Neural progenitor cell (in vitro differentiated cells): Measurements from ENCODE around the gene PTX4. TPM values are rescaled to one million over a fixed set of nuclear protein-coding genes. Genes with fewer than 3 reads are reported as not detected.

Experiments used
- DNase-seq: peaks from one replicate; pipeline ENCODE4 v3.0.0-alpha.2; 2016; ENCODE audit warnings: low spot score
- H2AFZ ChIP-seq: fragments of 200-600 bp; sonication (generic); replicated peaks from 2 replicates; pipeline ENCODE4 v1.6.1; 2016; ENCODE audit warnings: antibody characterized with exemption
- H3F3A ChIP-seq: fragments of 200-600 bp; sonication (generic); 2 replicates; pipeline ENCODE4 v1.6.1; 2016; ENCODE audit warnings: antibody characterized with exemption, low read depth
- H3K27ac ChIP-seq: fragments of 200-600 bp; sonication (generic); 2 replicates; pipeline ENCODE4 v1.5.1; 2016; ENCODE audit warnings: mild to moderate bottlenecking
- H3K27me3 ChIP-seq: fragments of 200-600 bp; sonication (generic); 2 replicates; pipeline ENCODE4 v1.6.1; 2016; ENCODE audit warnings: mild to moderate bottlenecking, moderate library complexity
- H3K36me3 ChIP-seq: fragments of 200-600 bp; sonication (generic); 2 replicates; pipeline ENCODE4 v1.5.1; 2016
- H3K4me1 ChIP-seq: fragments of 200-600 bp; sonication (generic); 2 replicates; pipeline ENCODE4 v1.6.1; 2016; ENCODE audit warnings: mixed run types
- H3K4me2 ChIP-seq: fragments of 200-600 bp; sonication (generic); 2 replicates; pipeline ENCODE4 v1.6.1; 2016
- H3K4me3 ChIP-seq: fragments of 200-600 bp; sonication (generic); 2 replicates; pipeline ENCODE4 v1.5.1; 2016
- H3K79me2 ChIP-seq: fragments of 200-600 bp; sonication (generic); 2 replicates; pipeline ENCODE4 v1.6.1; 2016; ENCODE audit warnings: low read depth
- H3K9ac ChIP-seq: fragments of 200-600 bp; sonication (generic); 2 replicates; pipeline ENCODE4 v1.6.1; 2016
- H3K9me3 ChIP-seq: fragments of 200-600 bp; sonication (generic); 2 replicates; pipeline ENCODE4 v1.5.1; 2016; ENCODE audit warnings: low read depth
- H4K20me1 ChIP-seq: fragments of 200-600 bp; sonication (generic); 2 replicates; pipeline ENCODE4 v1.6.1; 2016; ENCODE audit warnings: low read depth
- H3K27ac Mint-ChIP-seq: 3 replicates; pipeline ENCODE4 v1.8.0; 2021; ENCODE audit warnings: mixed read lengths
- H3K27me3 Mint-ChIP-seq: 2 replicates; pipeline ENCODE4 v1.8.0; 2022; ENCODE audit warnings: low read depth, mild to moderate bottlenecking, inconsistent platforms, moderate library complexity, mixed read lengths; ENCODE audit not compliant: insufficient read depth
- H3K36me3 Mint-ChIP-seq: 3 replicates; pipeline ENCODE4 v1.8.0; 2021; ENCODE audit warnings: mixed read lengths
- H3K4me1 Mint-ChIP-seq: 3 replicates; pipeline ENCODE4 v1.8.0; 2021; ENCODE audit warnings: mixed read lengths
- H3K4me3 Mint-ChIP-seq: 3 replicates; pipeline ENCODE4 v1.8.0; 2021; ENCODE audit warnings: mild to moderate bottlenecking, moderate library complexity, mixed read lengths
- H3K9me3 Mint-ChIP-seq: 3 replicates; pipeline ENCODE4 v1.8.0; 2020; ENCODE audit warnings: mixed read lengths
- EZH2 ChIP-seq: fragments of 200-600 bp; sonication (generic); IDR thresholded peaks from 2 replicates; pipeline ENCODE4 v1.6.1; 2017; ENCODE audit warnings: antibody characterized with exemption, mild to moderate bottlenecking, moderate library complexity
- EZH2phosphoT487 ChIP-seq: fragments of 200-600 bp; sonication (generic); IDR thresholded peaks from 2 replicates; pipeline ENCODE4 v1.6.1; 2017; ENCODE audit warnings: antibody characterized with exemption
- total RNA-seq: library from RNA; depleted of rRNA; stranded (reverse); fragments of >200 nt; gene quantifications from 2 replicates; pipeline ENCODE4 v1.2.3, GENCODE V29; 2015; ENCODE audit warnings: low replicate concordance
- TF ChIP-seq, protein P1 (sequence below): fragments of 200-600 bp; sonication (generic); IDR thresholded peaks from 2 replicates; pipeline ENCODE4 v1.5.1; 2017; ENCODE audit warnings: antibody characterized with exemption, mild to moderate bottlenecking

Gene PTX4
- total RNA-seq, 1 donor from 2014 or later: not detected

- Histone ChIP-seq H2AFZ (no peak overlapping the region), H3K9ac (no peak overlapping the region), H3F3A (no peaks in the 10 kb centered on the region), H3K79me2 (no peaks in the 10 kb centered on the region), H3K27me3 (no peaks in the 10 kb centered on the region), H3K9me3 (no peaks in the 10 kb centered on the region), H3K36me3 (no peaks in the 10 kb centered on the region), H4K20me1 (no peaks in the 10 kb centered on the region), H3K27ac (no peak overlapping the region), H3K4me2 (no peak overlapping the region), H3K4me3 (no peak overlapping the region), H3K4me1 (no peaks in the 10 kb centered on the region)
- H3K9me3 Mint-ChIP-seq: no peaks in the 10 kb centered on the region
- H3K4me3 Mint-ChIP-seq: no peak overlapping the region
- H3K27me3 Mint-ChIP-seq: peaks cover 5% of the 10 kb centered on the region
- no peak overlapping the region for H3K27ac Mint-ChIP-seq
- no peak for DNase-seq
- peaks cover 2% of the 10 kb centered on the region for H3K36me3 Mint-ChIP-seq
- TF ChIP-seq EZH2: no peak
- TF ChIP-seq EZH2phosphoT487: no peak
- TF ChIP-seq, protein P1, sequence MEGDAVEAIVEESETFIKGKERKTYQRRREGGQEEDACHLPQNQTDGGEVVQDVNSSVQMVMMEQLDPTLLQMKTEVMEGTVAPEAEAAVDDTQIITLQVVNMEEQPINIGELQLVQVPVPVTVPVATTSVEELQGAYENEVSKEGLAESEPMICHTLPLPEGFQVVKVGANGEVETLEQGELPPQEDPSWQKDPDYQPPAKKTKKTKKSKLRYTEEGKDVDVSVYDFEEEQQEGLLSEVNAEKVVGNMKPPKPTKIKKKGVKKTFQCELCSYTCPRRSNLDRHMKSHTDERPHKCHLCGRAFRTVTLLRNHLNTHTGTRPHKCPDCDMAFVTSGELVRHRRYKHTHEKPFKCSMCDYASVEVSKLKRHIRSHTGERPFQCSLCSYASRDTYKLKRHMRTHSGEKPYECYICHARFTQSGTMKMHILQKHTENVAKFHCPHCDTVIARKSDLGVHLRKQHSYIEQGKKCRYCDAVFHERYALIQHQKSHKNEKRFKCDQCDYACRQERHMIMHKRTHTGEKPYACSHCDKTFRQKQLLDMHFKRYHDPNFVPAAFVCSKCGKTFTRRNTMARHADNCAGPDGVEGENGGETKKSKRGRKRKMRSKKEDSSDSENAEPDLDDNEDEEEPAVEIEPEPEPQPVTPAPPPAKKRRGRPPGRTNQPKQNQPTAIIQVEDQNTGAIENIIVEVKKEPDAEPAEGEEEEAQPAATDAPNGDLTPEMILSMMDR: no peak
- H3K4me1 Mint-ChIP-seq: no peaks in the 10 kb centered on the region
Measured at GRCh38 chr16:1461146-1461545, 27.6 kb downstream of the PTX4 start.

- H3K4me3 Mint-ChIP-seq: no peak overlapping the region
- Histone ChIP-seq H4K20me1 (no peaks in the 10 kb centered on the region), H3K9me3 (no peaks in the 10 kb centered on the region), H3K4me2 (no peak overlapping the region), H3K4me1 (no peaks in the 10 kb centered on the region), H2AFZ (no peak overlapping the region), H3K27me3 (no peaks in the 10 kb centered on the region), H3K36me3 (no peaks in the 10 kb centered on the region), H3K27ac (no peak overlapping the region), H3F3A (no peaks in the 10 kb centered on the region), H3K4me3 (no peak overlapping the region), H3K79me2 (no peaks in the 10 kb centered on the region), H3K9ac (no peak overlapping the region)
- H3K9me3 Mint-ChIP-seq: no peaks in the 10 kb centered on the region
- no peaks in the 10 kb centered on the region for H3K4me1 Mint-ChIP-seq
- peaks cover 5% of the 10 kb centered on the region for H3K27me3 Mint-ChIP-seq
- peaks cover 2% of the 10 kb centered on the region for H3K36me3 Mint-ChIP-seq
- TF ChIP-seq, protein P1: no peak
- TF ChIP-seq EZH2 (no peak), EZH2phosphoT487 (no peak)
- DNase-seq: no peak
- H3K27ac Mint-ChIP-seq: no peak overlapping the region
Measured at GRCh38 chr16:1460602-1461138, 28.1 kb downstream of the PTX4 start.

GRCh38 chr16:1459967-1460366 lies 28.8 kb downstream of the PTX4 start:
- H3K4me2 ChIP-seq: no peak overlapping the region
- H3K4me1 Mint-ChIP-seq: no peaks in the 10 kb centered on the region
- DNase-seq: no peak
- no peak overlapping the region for H3K4me3 Mint-ChIP-seq
- H3K9me3 ChIP-seq: no peaks in the 10 kb centered on the region
- H2AFZ ChIP-seq: no peak overlapping the region
- no peaks in the 10 kb centered on the region for H4K20me1 ChIP-seq
- H3K36me3 ChIP-seq: no peaks in the 10 kb centered on the region
- H3F3A ChIP-seq: no peaks in the 10 kb centered on the region
- H3K9ac ChIP-seq: no peak overlapping the region
- H3K27ac ChIP-seq: no peak overlapping the region
- H3K9me3 Mint-ChIP-seq: no peaks in the 10 kb centered on the region
- H3K4me1 ChIP-seq: no peaks in the 10 kb centered on the region
- no peaks in the 10 kb centered on the region for H3K27me3 ChIP-seq
- no peak overlapping the region for H3K4me3 ChIP-seq
- TF ChIP-seq, protein P1: no peak
- TF ChIP-seq EZH2phosphoT487 (no peak), EZH2 (no peak)
- no peak overlapping the region for H3K27ac Mint-ChIP-seq
- H3K27me3 Mint-ChIP-seq: peaks cover 3% of the 10 kb centered on the region
- peaks cover 2% of the 10 kb centered on the region for H3K36me3 Mint-ChIP-seq
- H3K79me2 ChIP-seq: no peaks in the 10 kb centered on the region
